Keratinocyte (primary cell): ENCODE results near the gene EIF1AD. TPM values are rescaled to one million over a fixed set of nuclear protein-coding genes. Genes with fewer than 3 reads are reported as not detected.

Experiments
- DNase-seq: peaks from one replicate; pipeline ENCODE4 v3.0.0-alpha.2; 2011; ENCODE audit warnings: low read depth, missing footprints, low spot score
- FAIRE-seq: peaks from 2 replicates; lab custom pipeline; 2011; peaks lifted over from hg19 to GRCh38; lab: Jason Lieb, UNC
- H2AFZ ChIP-seq: 2 replicates; pipeline ENCODE4 v1.6.0; 2012; ENCODE audit warnings: low read length, control low read depth, inconsistent platforms; ENCODE audit not compliant: control insufficient read depth
- H3K27ac ChIP-seq: 2 replicates; pipeline ENCODE4 v1.5.1; 2011; ENCODE audit warnings: low read length; ENCODE audit not compliant: control insufficient read depth, insufficient read depth
- H3K27me3 ChIP-seq: 3 replicates; pipeline ENCODE4 v1.6.0; 2011; ENCODE audit warnings: low read length; ENCODE audit not compliant: control insufficient read depth, insufficient read depth; ENCODE audit errors: extremely low read depth
- H3K36me3 ChIP-seq, 2 experiments: 2 replicates in 1 of 2; 3 replicates in 1 of 2; pipeline ENCODE4 v1.5.1; 2011; ENCODE audit warnings: low read length in 2 of 2, mild to moderate bottlenecking in 1 of 2; ENCODE audit not compliant: control insufficient read depth in 2 of 2, insufficient read depth in 2 of 2; ENCODE audit errors: extremely low read depth in 1 of 2
- H3K4me1 ChIP-seq: 3 replicates; pipeline ENCODE4 v1.5.1; 2011; ENCODE audit warnings: low read length; ENCODE audit not compliant: control insufficient read depth, insufficient read depth; ENCODE audit errors: extremely low read depth
- H3K4me2 ChIP-seq: 3 replicates; pipeline ENCODE4 v1.6.0; 2011; ENCODE audit warnings: low read depth, low read length; ENCODE audit not compliant: control insufficient read depth, insufficient read depth; ENCODE audit errors: extremely low read depth
- H3K4me3 ChIP-seq, 3 experiments: fragments of 200-600 bp in 1 of 3; sonication (generic) in 1 of 3; 2 replicates in 2 of 3; 3 replicates in 1 of 3; pipeline ENCODE4 v1.5.1; 2011 to 2016; ENCODE audit warnings: low read length in 3 of 3, mild to moderate bottlenecking in 3 of 3, control low read depth in 2 of 3, inconsistent platforms in 1 of 3, low read depth in 1 of 3, mixed read lengths in 1 of 3, mixed run types in 1 of 3, moderate library complexity in 1 of 3; ENCODE audit not compliant: control insufficient read depth in 2 of 3, insufficient read depth in 2 of 3; ENCODE audit errors: extremely low read depth in 1 of 3
- H3K79me2 ChIP-seq: 2 replicates; pipeline ENCODE4 v1.6.0; 2012; ENCODE audit warnings: low read length; ENCODE audit not compliant: control insufficient read depth, insufficient read depth
- H3K9ac ChIP-seq: 3 replicates; pipeline ENCODE4 v1.6.0; 2011; ENCODE audit warnings: low read length; ENCODE audit not compliant: control insufficient read depth, insufficient read depth; ENCODE audit errors: extremely low read depth
- H3K9me1 ChIP-seq: 3 replicates; pipeline ENCODE4 v1.6.0; 2011; ENCODE audit warnings: low read length; ENCODE audit not compliant: control insufficient read depth, insufficient read depth; ENCODE audit errors: extremely low read depth
- H3K9me3 ChIP-seq: 2 replicates; pipeline ENCODE4 v1.5.1; 2012; ENCODE audit warnings: low read depth, low read length; ENCODE audit not compliant: control insufficient read depth
- H4K20me1 ChIP-seq: 3 replicates; pipeline ENCODE4 v1.6.0; 2011; ENCODE audit warnings: low read length; ENCODE audit not compliant: control insufficient read depth, insufficient read depth; ENCODE audit errors: extremely low read depth
- CTCF ChIP-seq, 3 experiments: IDR thresholded peaks in 1 of 3; conservative IDR thresholded peaks in 1 of 3; optimal IDR thresholded peaks in 1 of 3; 2 replicates in 2 of 3; 3 replicates in 1 of 3; pipeline versions ENCODE3 to v1.5.1; 2011; ENCODE audit warnings: low read length in 3 of 3, mild to moderate bottlenecking in 3 of 3, moderate library complexity in 2 of 3, control low read depth in 1 of 3, inconsistent platforms in 1 of 3; ENCODE audit not compliant: insufficient read depth in 2 of 3; ENCODE audit errors: extremely low read depth in 1 of 3
- EZH2 ChIP-seq: IDR thresholded peaks from one replicate; pipeline ENCODE4 v1.6.1; 2012; ENCODE audit warnings: inconsistent platforms, mild to moderate bottlenecking, low read length, moderate library complexity
- dilution Hi-C: fragments of 300-500 bp; cut with MboI; formaldehyde crosslinking; loops from one replicate; pipeline ENCODE4 v1.7.0; 2020; ENCODE audit warnings: low sequenced_read_pairs; ENCODE audit not compliant: extremely low pct_ligation_motif_present
- polyA minus RNA-seq, 3 experiments: library from RNA; depleted of rRNA, polyadenylated mRNA; stranded (reverse); fragments of >200 nt; gene quantifications; 1 replicate in 1 of 3; 2 replicates in 1 of 3; 3 replicates in 1 of 3; pipeline ENCODE4 v1.2.3, GENCODE V29; 2011
- polyA plus RNA-seq, 5 experiments: library from polyadenylated mRNA; depleted of rRNA in 3 of 5; stranded (reverse) in 3 of 5; stranded (forward) in 1 of 5; unstranded in 1 of 5; fragments of >200 nt; gene quantifications; 1 replicate in 1 of 5; 2 replicates in 3 of 5; 3 replicates in 1 of 5; pipeline versions ENCODE4 v1.2.1 to v1.2.3, GENCODE V29; 2011 to 2012; ENCODE audit warnings: missing spikeins in 2 of 5, low read depth in 1 of 5, low replicate concordance in 1 of 5

EIF1AD gene
- polyA plus RNA-seq (23.1 to 36.8 TPM (median 29.6 TPM) in 3 replicates), polyA minus RNA-seq (42.8 to 48.1 TPM (median 44.4 TPM) in 3 replicates)
- polyA plus RNA-seq (2011; ENCODE audit: low read depth) = 27.8 TPM
- polyA plus RNA-seq (2011; cell fraction: cytosol; rRNA removed) = 25.7 and 27.4 TPM in 2 replicates
- 37.9 and 40.2 TPM in 2 replicates for polyA plus RNA-seq (2011; cell fraction: nucleus; rRNA removed)
- 29.7 and 31.2 TPM in 2 replicates for polyA plus RNA-seq (2012; ENCODE audit: low replicate concordance)
- 24.6 TPM for polyA minus RNA-seq (2011; cell fraction: cytosol; rRNA and poly(A)+ RNA removed)
- polyA minus RNA-seq (2011; cell fraction: nucleus; rRNA and poly(A)+ RNA removed) = 18.7 and 30.3 TPM in 2 replicates

DNA sequence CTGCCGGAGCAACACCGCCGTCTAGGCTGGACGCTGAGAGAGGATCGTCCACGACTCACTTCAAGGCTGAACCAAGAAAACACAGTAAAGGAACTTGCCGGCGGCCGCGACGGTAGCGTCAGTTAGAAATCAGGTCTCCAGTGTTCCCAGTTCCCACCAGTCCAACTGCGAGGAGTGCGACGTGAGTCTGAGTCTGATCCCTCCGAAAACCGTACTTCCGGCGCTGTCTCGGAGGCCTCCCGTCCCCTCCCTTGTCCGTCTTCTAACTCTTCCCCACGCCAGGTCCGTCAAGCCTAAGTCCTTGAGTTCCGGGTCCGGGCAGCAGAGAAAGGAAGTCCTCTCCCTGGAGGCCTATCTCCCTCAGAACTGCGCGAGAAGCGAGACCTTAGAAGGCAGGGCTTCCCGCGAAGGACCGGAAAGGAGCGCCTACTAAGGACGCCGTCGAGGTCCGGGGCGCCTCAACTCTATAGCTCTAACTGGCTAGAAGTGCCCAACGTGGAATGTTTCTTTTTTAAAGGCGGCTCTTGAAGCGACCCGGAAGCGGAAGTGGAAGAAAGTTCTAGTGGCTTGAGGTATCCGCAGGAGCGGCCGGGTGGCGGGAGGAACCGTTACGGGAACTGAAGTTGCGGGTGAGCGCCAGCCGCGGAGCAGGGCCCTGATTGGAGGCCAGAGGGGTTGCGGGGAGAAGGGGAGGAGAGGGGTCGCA lies at the start of gene EIF1AD, which contains the start of gene BANF1:
EIF1AD (minus strand) TSS at position 216 of the 706 bp plus-strand sequence. CDS start 1,768 bp downstream, outside the sequence.
BANF1 (plus strand) TSS at position 562 of the 706 bp plus-strand sequence. CDS start 748 bp downstream, outside the sequence.
- H3K4me3 ChIP-seq = peak within 1 kb of the TSS; percentile 92 to 100 (median 100)
- H3K27ac ChIP-seq = peak within 1 kb of the TSS; percentile 91
- H3K9ac ChIP-seq = peak within 1 kb of the TSS; percentile 96
- H3K4me2 ChIP-seq = peak within 1 kb of the TSS; percentile 90
- H3K4me1 ChIP-seq = peaks cover 14% of the 10 kb centered on the region
- peak; percentile 86 for DNase-seq
- dilution Hi-C loops = no loop called here
- H3K9me3 ChIP-seq = no peaks in the 10 kb centered on the region
- TF ChIP-seq EZH2 = no peak
- TF ChIP-seq CTCF (optimal IDR thresholded peaks at IDR 0.05 in 1 of 3, IDR thresholded peaks at IDR 0.05 in 1 of 3, conservative IDR thresholded peaks at IDR 0.05 in 1 of 3; ENCODE audit: extremely low read depth in 1 of 3, insufficient read depth in 2 of 3, low read length in 3 of 3) = no peak
- H3K27me3 ChIP-seq = no peaks in the 10 kb centered on the region
- H3K36me3 ChIP-seq = peaks cover 30 to 33% of the 10 kb centered on the region in 2 experiments
- peak within 1 kb of the TSS; percentile 97 for H2AFZ ChIP-seq
- peaks cover 2% of the 10 kb centered on the region for H3K9me1 ChIP-seq
- no peak for FAIRE-seq
- H4K20me1 ChIP-seq = peaks cover 4% of the 10 kb centered on the region
- peaks cover 47% of the 10 kb centered on the region for H3K79me2 ChIP-seq

DNA sequence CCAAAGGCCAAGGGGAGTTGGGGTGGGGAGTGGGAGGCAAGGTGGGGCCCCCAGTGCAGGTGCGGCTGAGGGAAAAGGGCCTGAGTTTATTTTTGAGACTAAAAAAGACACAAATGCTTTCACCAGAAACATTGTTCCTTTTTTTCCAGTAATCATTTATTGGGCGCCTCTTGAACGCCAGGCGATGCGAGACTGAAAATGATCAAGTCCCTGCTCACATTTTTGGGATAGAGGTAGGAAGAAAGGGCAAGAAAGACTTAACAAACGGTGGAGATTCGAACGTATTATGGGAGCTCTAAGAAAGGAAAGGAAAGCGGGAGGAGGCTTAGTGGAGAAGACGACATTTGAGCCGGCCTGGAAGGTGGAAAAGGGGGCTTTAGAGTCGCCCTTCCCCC lies 49.4 kb upstream of the EIF1AD start:
- FAIRE-seq (no peak), DNase-seq (no peak)
- dilution Hi-C loops = no loop called here
- H3K27me3 ChIP-seq = peaks cover 4% of the 10 kb centered on the region
- H3K4me2 ChIP-seq = peak overlapping the region; percentile 90
- H3K36me3 ChIP-seq = peaks cover 8 to 15% of the 10 kb centered on the region in 2 experiments
- no peaks in the 10 kb centered on the region for H3K9me3 ChIP-seq
- no peaks in the 10 kb centered on the region for H3K9me1 ChIP-seq
- H4K20me1 ChIP-seq = no peaks in the 10 kb centered on the region
- peak overlapping the region; percentile 94 for H3K9ac ChIP-seq
- peak overlapping the region; percentile 66 to 94 (median 77) for H3K4me3 ChIP-seq
- H3K4me1 ChIP-seq = peaks cover 17% of the 10 kb centered on the region
- peak overlapping the region; percentile 85 for H3K27ac ChIP-seq
- TF ChIP-seq EZH2 (no peak), CTCF (optimal IDR thresholded peaks at IDR 0.05 in 1 of 3, IDR thresholded peaks at IDR 0.05 in 1 of 3, conservative IDR thresholded peaks at IDR 0.05 in 1 of 3; ENCODE audit: extremely low read depth in 1 of 3, insufficient read depth in 2 of 3, low read length in 3 of 3) (no peak)
- H3K79me2 ChIP-seq = peaks cover 31% of the 10 kb centered on the region
- H2AFZ ChIP-seq = peak overlapping the region; percentile 78
